Hepatocyte (in vitro differentiated cells): ENCODE results near the gene NCR1.
"Not testable (repeated sequence)": the region's sequence is repeated elsewhere in the genome, so short reads cannot be mapped to it uniquely, and the experiment has no call there.

ENCODE experiments used
- CTCF ChIP-seq: fragments of 200-600 bp; sonication (generic); IDR thresholded peaks from 2 replicates; pipeline ENCODE4 v1.5.1; 2016; ENCODE audit warnings: antibody characterized with exemption, mild to moderate bottlenecking; ENCODE audit not compliant: poor library complexity
- EZH2 ChIP-seq: fragments of 200-600 bp; sonication (generic); IDR thresholded peaks from 2 replicates; pipeline ENCODE4 v1.6.1; 2016; ENCODE audit warnings: antibody characterized with exemption, mild to moderate bottlenecking, borderline replicate concordance
- EZH2phosphoT487 ChIP-seq: fragments of 200-600 bp; sonication (generic); IDR thresholded peaks from one replicate; pipeline ENCODE4 v1.6.1; 2018; ENCODE audit warnings: antibody characterized with exemption, mild to moderate bottlenecking, low read depth, moderate library complexity; ENCODE audit not compliant: unreplicated experiment, severe bottlenecking

DNA sequence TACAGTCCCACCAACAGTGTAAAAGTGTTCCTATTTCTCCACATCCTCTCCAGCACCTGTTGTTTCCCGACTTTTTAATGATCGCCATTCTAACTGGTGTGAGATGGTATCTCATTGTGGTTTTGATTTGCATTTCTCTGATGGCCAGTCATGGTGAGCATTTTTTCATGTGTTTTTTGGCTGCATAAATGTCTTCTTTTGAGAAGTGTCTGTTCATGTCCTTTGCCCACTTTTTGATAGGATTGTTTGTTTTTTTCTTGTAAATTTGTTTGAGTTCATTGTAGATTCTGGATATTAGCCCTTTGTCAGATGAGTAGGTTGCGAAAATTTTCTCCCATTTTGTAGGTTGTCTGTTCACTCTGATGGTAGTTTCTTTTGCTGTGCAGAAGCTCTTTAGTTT, 42.5 kb upstream of the NCR1 start:
- TF ChIP-seq CTCF, EZH2, EZH2phosphoT487: not testable (repeated sequence)
